HG02884 (cell line): Measurements from ENCODE around the gene PHC3.

ENCODE experiments used
- ATAC-seq: cut with Tn5 transposase; IDR thresholded peaks from one replicate; pipeline ENCODE4 v1.9.1; 2021; ENCODE audit warnings: mild to moderate bottlenecking, moderate library complexity; ENCODE audit not compliant: unreplicated experiment

PHC3 gene

DNA sequence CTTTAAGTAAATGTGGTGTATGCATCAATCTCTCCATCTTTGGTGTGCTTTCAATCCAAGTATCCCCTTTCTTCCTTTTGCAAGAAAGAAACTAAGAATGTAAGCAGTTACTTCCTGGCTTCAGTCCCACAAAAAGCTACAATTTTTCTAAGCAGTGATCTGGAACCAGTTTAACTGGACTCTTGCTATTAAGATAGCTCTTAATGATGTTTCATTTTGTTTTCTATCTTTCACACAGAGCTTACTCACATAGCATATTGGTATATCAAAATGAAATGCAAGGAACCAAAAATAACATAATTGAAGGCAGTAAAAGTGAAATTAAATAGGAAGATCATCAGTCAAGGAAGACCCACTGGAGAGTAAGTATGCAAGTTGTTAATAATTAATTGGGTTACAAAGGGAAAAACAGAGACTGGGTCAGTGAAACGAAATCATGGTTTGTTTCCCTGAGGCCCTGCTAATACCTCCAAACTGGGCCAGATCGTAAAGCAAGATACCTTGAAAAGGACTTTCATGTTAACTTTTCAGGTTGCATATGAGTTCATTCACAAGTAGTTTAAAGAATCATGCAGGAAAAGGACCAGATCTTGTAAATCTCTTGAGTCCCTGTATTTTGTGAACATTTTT lies 101.9 kb downstream of the PHC3 start:
- no peak for ATAC-seq

DNA sequence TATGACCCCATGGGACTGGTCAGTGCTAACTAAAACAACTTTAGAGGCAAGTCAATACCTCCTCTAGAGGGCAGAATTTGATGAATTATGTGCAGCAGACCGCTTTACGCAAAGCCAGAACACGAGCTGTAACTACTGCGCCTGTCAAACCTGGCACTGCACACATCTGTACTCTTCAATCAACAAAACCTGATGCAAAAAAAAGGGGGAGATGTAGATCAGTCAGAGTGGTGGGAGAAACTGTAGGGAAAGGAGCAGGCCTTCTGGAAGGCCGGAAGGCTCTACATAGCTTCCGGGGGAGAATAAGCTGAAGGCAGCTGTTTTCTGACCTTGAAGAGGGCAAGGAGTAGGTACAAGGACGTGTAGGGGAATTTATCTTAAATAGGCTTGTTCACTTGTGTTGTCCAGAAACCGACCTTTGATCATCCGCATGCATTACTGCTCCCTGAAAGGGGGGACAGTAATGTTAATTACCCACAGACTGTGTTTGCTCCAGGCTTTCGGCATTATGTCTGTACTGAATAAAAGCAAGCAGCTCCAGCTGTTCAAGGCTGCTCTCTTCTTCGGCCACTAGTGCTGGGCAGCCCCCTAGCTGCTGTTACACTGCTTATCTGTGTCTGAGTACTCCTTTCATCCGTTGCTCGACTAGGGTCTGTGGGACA lies 102.8 kb downstream of the PHC3 start:
- ATAC-seq: no peak

DNA sequence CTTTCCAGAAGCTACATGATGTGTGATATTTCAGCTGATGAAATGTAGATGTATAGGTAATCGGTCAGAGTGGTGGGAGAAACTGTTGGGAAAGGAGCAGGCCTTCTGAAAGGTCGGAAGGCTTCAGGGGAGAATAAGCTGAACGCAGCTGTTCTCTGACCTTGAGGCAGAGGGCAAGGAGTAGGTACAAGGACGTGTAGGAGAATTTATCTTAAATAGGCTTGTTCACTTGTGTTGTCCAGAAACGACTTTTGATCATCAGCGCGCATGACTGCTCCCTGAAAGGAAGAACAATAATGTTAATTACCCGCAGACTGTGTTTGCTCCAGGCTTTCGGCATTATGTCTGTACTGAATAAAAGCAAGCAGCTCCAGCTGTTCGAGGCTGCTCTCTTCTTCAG lies 104.2 kb downstream of the PHC3 start:
- ATAC-seq: no peak

DNA sequence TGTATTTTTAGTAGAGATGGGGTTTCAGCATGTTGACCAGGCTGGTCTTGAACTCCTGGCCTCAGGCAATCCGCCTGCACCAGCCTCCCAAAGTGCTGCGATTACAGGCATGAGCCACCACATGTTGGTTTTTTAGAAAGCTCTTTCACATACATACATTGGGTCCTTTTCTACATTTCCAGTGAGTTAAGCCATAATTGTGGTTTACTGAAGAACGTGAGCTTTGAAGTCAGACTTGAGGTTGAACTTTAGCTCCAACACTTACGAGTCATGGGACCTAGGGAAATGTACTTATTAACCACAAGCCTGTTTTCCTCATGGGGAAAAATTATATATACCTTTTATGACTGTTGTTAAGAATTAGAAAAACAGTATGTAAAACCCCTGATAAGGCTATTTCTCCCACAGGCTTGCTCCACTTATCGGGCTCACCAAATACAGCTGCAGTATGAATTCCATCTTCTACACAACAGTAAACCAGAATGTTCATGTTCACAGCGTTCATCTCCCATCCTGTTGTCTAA lies 104.8 kb downstream of the PHC3 start:
- no peak for ATAC-seq

DNA sequence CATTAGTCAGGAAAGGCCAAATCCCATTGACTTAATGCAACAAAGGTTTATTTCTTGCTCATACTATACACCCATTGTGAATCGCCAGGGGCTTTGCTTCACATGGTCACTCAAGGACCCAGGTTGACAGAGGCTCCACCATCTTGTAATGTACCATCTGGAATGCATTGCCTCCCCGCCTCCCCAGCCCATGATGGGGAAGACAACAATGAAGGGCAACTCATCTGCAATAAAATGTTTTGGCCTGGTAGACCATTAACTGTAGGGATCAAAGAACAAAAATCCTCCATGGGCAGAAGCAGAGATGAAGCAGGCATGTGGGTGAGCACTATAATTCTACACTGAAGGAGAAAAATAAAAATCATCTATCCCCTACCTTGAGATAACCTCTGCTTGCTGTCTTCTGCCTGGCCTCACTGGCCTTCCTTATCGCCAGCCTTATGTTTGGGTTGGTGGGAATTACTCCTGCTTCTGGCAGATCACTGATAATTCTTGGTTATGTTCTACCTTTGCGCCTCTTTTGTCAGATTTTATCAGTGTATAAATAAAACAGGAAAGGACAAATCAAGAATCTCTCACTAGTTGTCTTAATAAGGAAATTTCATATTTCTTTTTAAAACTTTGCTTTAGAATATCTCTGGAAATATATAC lies 106.0 kb downstream of the PHC3 start:
- ATAC-seq: no peak

DNA sequence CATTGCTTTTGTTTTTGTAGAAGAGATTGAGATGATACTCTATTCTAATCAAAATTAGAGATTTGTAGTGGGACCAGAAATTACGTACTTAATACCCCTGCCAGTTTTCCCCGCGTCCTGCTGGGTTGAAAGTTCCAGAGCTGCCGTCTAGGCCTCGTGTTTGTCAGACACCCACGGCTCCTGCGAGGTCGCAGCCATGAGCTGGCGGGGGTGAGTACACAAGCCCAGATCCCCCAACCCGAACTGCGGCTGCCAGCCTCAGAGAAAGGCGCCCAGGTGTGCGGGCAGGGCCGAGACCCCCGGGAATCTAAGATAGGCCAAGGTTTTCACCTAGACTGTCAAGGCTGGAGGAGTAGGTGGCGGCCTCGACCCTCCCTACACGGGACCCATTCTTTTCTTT lies 117.4 kb downstream of the PHC3 start:
- no peak for ATAC-seq

DNA sequence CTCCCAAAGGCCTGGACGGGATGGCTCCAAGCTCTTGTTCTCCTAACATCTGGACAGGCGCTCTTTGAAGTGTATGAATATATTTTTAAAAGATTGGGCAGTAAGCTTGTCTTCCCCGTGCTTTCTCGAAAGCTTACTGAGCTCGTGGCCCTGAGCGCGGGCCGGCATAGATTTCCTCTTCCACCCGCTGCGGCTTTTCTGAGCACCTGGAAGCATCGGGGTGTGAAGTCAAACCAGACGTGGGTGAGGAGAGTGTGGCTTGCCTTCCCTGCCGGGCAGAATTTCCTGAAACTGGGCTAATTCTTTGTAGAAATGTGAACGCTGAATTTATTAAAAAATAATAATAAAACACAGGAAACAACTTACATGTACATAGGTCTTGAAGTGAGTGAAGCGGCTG lies 117.8 kb downstream of the PHC3 start:
- ATAC-seq: no peak

DNA sequence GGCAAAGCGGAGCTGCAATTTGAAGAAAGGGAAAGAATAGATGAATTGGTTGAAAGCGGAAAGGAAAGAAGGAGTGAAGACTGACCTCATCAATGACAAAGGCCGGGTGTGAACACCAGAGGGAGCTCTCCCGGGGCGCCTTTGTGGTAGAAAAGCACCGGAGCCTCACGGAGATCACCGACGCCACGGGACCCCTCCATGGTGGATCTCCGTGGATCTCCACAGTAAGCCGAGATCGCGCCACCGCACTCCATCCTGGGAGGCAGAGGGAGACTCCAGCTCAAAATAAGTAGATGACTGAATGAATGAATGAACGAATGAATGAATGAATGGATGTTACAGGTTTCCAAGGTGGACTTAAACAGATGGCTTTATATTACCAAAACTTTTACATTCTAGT lies 118.8 kb downstream of the PHC3 start:
- no peak for ATAC-seq

DNA sequence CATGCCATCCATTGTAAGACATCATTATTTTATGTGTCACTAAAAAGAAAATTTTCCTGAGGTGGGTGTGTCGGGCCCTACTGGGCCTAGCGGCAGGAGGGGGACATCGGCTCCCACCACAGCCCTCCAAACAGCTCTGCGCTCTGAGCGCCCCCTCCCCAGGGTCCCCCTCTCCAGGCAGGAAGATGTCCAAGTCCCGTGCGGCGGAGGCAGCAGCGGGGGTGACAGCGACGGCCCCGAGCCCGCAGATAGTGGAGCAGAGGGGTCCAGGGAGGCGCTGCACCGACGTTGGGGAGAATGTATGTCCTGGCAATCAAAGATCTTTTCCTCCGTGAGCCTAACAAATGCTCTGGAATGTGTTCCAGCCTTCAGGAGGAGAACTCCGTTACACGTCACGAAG lies 119.5 kb downstream of the PHC3 start:
- ATAC-seq: no peak

DNA sequence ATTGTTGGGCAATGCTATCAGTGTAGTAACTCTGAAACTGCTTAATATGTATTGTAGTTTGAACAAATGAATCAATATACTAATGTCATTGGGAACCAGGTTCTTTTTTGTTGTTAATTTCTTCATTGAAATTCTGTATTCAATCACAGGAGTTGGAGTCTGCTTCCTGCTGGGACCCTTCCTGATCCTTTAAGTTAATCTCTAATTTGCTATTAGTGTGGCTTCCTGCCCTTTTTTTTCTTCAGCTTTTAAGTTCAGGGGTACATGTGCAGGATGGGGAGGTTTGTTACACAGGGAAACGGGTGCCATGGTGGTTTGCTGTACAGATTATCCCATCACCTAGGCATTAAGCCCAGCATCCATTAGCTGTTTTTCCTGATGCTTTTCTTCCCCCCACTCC lies 122.1 kb downstream of the PHC3 start:
- ATAC-seq: no peak

DNA sequence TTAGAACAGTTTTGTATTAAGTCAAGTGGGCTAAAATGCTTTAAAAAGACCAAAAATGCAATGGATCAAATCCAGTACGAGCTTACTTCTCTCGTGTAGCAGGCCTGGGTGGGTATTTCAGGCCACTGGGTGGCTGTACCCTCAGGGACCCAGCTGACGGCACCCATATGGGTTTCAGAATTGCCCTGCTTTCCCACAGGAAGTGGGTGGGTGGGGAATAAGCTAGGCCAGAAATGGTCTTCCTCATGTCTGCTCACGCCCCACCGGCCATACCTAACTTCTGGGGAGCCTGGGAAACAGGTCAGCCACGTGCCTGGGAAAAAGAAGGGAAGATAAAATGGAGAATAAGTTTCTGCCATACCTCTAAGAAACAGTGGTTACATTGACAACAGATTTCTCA lies 123.4 kb downstream of the PHC3 start:
- ATAC-seq: no peak

DNA sequence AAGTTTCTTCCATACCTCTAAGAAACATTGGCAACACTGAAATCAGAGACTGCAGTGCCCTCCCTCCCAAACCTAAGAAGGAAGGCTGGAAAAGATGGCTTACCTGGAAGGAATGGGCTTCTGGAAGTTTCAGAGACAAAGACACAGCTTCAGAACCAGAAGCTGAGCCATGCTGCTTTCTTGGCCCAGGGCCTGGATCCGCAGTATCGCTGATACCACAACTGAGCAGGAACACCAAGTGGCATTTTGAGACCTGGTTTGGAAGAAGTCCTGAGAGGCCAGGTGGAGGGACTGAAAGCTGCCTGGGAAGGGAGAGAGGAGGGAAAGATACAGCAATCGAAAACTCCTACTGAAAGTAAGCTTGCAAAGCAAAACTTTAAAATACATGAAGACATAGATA lies 124.0 kb downstream of the PHC3 start:
- ATAC-seq: no peak

DNA sequence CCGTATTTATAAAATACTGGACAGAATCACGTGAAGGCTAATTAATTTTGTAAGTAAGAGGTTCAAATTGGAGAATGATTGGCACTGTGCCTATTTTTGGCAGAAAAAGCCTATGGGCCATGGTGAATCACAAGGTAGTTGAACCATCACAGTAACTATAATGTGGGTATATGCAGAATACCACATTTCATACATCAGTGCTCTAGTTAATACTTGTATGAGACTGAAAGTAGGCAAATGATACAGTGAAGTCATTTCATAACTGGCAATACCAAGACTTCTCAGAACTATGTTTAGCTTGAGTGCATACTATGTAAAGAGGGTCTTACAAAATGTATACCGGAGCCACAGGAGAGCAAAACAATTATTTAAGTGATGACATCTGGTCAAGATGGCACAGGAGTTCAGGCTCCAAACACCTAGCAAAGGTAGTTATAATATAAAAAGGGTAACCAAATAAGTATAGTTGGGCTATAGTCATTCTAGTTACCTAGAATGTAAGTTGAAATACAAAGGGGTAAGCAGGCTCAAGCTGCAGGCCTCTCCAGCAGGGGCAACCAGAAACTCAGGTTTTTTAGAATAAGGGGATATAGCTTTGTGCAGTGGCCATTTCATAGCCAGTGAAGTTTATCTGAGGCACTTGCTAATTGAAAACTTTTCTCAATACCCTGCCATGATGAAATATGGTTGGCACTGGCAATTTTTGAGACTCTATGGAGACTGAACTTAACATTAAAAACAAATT lies 124.7 kb downstream of the PHC3 start:
- ATAC-seq: peak; percentile 85

DNA sequence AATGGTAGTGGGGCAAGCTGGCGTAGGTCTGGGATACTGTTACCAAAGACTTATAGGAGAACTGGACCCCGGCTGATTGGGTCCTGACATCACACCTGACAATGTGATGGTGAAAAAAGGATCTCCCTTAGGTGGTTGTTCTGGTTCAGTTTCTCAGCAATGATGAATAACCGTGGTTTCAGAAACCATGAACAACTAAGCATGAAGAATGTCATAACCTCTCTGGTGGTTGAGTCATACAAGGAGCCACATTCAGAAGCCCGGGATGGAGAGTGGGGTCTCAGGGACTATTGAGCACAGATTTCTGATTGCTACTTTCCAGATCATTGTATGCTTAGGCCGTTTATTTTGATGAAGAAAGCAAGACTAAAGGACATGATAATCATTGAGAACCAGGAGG lies 126.3 kb downstream of the PHC3 start:
- ATAC-seq: peak; percentile 64

DNA sequence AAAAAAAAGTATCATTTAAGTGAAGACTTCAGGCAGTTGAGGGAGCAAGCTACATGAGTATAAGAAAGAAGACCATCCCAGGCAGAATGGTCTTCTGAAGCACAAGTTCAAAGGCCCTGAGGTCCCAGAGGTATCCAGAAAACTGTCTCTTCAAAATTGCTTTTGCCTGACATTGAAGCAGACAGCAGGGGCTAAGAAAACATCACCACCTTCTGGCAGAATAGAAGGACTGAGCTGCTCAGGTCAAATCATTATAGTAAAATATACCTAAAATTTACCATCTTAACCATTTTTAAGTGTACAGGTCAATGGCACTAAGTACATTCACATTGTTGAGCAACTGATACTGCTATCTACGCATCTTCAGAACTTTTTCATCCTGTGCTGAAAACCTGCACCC lies 127.3 kb downstream of the PHC3 start:
- ATAC-seq: no peak

DNA sequence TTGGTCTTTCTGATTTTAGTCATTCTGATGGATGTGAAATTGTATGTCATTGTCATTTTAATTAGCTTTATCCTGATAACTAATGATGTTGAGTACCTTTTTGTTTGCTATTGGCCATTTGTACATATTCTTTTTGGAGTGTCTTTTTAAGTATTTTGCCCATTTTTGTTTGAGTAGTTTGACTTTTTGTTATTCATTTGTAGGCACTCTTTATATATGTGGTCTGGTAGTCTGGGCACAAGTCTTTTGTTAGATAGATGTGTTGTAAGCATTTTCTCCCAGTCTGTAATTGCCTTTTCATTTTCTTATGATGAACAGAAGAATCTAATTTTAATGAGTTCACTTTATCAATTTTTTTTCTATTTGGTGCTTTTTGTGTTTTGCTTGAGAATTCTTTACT lies 129.1 kb downstream of the PHC3 start:
- no peak for ATAC-seq

DNA sequence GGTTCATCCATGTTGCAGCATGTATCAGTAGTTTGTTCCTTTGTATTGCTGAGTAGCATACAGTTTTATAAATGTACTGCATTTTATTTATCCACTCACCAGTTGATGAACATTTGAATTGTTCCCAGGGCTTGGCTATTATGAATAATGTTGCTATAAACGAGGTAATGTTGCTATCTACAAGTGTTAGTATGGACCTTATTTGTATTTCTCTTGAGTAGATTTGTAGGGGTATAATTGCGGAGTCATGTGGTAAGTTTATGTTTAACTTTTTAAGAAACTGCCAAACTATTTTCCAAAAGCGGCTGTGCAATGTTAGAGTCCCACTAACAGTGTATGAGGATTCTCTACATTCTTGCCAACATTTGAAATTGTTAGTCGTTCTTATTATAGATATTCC lies 130.8 kb downstream of the PHC3 start:
- ATAC-seq: no peak

DNA sequence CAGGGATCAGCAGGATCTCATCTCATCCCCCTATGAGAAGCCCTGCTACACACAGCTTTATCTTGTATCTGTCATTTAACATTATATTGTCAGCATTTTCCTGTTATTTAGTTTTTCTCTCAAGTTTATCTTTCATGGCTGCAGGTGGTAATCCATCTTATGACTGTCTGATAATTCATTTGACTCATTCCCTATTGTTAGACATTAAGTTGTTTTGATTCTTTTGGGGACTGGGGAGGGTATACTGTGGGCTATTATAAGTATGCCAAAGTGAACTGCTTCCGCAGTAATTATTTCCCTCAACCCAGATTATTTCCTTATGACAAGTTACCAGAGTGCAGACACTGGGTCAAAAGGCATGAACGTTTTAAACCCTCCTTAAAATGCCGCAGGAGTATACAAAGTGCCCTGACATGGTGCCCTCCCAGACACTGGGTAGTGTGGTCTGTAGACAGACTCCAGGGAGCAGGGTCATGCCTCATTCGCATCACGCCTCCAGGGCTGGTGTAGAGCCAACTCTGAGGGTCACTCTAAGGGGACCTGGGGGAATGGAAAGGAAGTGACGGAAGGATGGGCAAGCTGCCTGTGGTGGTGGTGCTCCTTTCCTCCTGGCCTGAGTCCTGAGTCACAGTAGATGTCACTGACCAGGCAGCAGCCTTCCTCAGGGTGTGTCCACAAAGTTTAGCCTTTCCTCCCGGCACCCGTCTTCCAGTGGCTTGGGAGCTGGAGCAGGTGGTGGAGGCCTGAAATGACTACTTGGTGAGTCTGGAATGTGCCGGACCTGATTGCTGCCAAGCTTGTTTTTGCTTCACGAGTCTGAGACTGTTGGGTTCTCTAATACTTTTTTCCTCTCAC lies 132.2 kb downstream of the PHC3 start:
- no peak for ATAC-seq

DNA sequence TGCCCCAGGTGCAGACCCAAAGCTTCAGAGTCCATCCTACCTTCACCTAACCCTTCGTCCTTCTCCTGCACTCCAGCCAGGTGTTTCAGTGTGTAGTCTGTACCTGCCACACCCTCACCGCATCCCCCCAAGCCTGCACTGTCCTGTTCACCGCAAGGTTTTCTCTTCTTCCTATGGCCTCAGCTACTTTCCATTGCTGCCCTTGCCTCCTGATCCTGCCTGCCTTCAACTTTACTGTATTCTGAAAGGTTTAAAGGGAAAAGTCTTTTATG lies 134.5 kb downstream of the PHC3 start:
- no peak for ATAC-seq

DNA sequence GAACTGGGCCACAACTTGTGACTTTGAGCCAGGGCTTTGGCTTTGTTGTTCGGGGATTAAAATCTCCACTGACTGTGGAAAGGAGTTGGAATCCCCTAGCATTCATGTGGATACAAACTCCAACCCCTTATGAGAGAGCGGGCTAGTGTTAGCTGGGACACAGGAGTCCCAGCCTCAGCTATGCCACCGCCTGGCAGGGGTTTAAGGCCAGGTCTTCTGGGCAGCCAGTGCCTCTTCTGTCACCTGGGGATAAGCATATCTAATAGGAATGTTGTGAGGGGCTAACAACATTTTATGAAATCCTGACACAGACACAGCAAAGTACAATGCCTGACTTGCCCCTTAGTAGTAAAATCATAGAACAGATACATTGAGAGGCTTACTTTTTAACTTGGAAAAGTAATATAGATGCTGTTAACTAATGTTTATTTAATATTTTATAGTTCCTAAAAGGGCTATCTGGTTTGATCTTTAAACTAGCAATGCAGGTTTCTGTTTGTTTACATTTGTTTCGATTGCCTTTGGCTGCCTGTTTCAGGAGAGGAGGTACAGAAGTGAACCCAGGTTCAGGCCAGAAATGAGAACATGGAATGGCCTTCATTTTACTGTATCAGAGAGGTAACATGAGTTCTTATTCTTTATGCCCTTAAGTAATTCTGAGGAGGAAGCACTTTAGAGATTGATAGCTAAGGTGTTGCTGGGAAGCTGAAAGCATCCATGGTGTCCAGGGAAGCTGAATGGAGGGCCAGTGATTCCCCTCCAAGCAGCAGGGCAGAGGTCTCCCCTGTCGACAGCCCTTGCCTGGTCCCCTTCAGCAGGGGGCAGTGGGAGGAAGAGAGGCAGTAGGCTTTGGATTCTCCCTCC lies 135.0 kb downstream of the PHC3 start:
- no peak for ATAC-seq
